PFSK-1 (cell line): ENCODE data around the gene CDK6.

Experiments
- FOXP2 ChIP-seq: optimal IDR thresholded peaks from 2 replicates; pipeline ENCODE3; 2011; ENCODE audit warnings: borderline replicate concordance, control low read depth, inconsistent platforms; ENCODE audit not compliant: insufficient read depth; ENCODE audit errors: extremely low read length, extremely low read depth
- POLR2AphosphoS5 ChIP-seq: IDR thresholded peaks from 2 replicates; pipeline ENCODE4 v1.6.1; 2012; ENCODE audit warnings: low read depth, mild to moderate bottlenecking, control low read depth, low read length, moderate library complexity
- SIN3A ChIP-seq: IDR thresholded peaks from 2 replicates; pipeline ENCODE4 v1.6.1; 2012; ENCODE audit warnings: mild to moderate bottlenecking, low read length, moderate library complexity, borderline replicate concordance; ENCODE audit not compliant: insufficient read depth
- TAF1 ChIP-seq: IDR thresholded peaks from 2 replicates; pipeline ENCODE4 v1.6.1; 2012; ENCODE audit warnings: low read length, control low read depth, borderline replicate concordance; ENCODE audit not compliant: insufficient read depth
- TF ChIP-seq, protein P1 (sequence below), 2 experiments: IDR thresholded peaks; 2 replicates each; pipeline versions ENCODE4 v1.6.1 to v1.8.0; 2011 to 2012; ENCODE audit warnings: low read depth in 2 of 2, low read length in 2 of 2, control low read depth in 1 of 2, inconsistent platforms in 1 of 2, mild to moderate bottlenecking in 1 of 2, moderate library complexity in 1 of 2; ENCODE audit not compliant: insufficient read depth in 1 of 2

The CDK6 gene

DNA sequence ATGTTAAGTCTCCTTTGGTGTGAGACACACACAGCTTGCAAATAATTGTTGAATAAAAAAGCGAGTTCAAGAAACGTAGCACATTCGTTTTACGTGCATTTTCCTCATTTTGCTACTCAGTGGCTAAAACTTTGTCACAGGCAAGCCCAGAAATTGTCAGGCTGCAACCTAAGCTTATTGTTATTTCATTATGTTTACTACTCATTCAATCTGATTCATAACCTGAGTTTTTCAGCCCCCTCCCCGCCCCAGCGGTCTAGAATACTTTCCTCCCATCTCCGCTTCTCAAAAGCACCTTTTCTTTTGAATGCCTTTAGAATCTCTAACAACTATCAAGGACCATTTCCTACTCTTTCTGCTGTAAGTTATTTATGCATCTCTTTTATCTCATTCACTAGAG is 247.3 kb downstream of the CDK6 start:
- TF ChIP-seq, protein P1, sequence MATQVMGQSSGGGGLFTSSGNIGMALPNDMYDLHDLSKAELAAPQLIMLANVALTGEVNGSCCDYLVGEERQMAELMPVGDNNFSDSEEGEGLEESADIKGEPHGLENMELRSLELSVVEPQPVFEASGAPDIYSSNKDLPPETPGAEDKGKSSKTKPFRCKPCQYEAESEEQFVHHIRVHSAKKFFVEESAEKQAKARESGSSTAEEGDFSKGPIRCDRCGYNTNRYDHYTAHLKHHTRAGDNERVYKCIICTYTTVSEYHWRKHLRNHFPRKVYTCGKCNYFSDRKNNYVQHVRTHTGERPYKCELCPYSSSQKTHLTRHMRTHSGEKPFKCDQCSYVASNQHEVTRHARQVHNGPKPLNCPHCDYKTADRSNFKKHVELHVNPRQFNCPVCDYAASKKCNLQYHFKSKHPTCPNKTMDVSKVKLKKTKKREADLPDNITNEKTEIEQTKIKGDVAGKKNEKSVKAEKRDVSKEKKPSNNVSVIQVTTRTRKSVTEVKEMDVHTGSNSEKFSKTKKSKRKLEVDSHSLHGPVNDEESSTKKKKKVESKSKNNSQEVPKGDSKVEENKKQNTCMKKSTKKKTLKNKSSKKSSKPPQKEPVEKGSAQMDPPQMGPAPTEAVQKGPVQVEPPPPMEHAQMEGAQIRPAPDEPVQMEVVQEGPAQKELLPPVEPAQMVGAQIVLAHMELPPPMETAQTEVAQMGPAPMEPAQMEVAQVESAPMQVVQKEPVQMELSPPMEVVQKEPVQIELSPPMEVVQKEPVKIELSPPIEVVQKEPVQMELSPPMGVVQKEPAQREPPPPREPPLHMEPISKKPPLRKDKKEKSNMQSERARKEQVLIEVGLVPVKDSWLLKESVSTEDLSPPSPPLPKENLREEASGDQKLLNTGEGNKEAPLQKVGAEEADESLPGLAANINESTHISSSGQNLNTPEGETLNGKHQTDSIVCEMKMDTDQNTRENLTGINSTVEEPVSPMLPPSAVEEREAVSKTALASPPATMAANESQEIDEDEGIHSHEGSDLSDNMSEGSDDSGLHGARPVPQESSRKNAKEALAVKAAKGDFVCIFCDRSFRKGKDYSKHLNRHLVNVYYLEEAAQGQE (IDR thresholded peaks at IDR 0.05; ENCODE audit: insufficient read depth in 1 of 2, low read depth in 2 of 2, low read length in 2 of 2), result no peak
- TF ChIP-seq TAF1, result no peak
- TF ChIP-seq FOXP2, result no peak
- no peak for TF ChIP-seq SIN3A
- no peak for TF ChIP-seq POLR2AphosphoS5

DNA sequence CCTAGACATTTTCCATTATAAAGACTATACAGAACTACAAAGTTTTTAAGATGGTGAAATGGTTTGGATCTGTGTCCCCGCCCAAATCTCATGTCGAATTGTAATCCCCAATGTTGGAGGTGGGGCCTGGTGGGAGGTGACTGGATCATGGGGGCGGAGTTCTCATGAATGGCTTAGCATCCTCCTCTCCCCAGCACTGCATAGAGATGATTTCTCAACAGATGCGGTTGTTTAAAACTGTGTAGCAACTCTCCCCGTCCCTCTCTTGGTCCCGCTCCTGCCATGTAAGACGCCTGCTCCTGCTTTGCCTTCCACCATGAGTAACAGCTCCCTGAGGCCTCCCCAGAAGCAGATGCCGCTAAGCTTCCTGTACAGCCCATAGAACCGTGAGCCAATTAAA is 247.8 kb downstream of the CDK6 start:
- no peak for TF ChIP-seq TAF1

DNA sequence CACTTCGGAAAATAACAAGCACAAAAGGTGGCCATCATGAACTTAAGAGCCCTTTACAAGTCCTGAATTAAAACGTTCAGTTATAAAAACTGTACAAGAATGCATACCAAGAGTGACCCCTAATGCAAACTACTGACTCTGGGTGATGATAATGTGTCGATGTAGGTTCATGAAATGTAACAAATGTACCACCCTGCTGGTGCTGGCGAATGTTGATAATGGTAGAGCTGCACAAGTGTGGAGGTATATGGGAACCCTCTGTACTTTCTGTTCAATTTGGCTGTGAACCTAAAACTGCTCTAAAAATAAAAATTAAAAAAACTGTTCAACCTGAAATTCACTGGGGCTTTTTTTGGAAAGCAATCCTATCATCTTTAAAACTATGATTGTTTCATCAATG is 249.5 kb downstream of the CDK6 start:
- TF ChIP-seq SIN3A (no peak), POLR2AphosphoS5 (no peak), TAF1 (no peak), FOXP2 (no peak)
- TF ChIP-seq, protein P1 (IDR thresholded peaks at IDR 0.05; ENCODE audit: insufficient read depth in 1 of 2, low read depth in 2 of 2, low read length in 2 of 2), result no peak

DNA sequence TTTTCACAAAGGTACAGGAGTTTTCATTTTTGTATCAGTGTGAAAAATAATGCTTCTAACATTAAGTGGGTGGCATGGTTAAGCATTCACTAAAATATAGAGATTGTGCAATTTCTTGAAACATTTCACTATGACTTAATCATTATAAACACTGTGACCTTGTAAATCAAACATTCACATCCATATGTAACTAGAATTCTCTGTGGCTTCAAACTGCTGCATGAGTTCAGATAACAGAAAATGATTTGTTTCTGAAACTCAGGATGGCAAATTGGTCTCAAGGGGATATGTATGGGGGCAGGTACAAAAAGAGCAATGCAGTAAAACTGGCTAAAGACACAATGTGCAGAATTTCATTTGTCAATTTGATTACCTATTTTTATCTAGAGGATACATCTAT is 250.0 kb downstream of the CDK6 start:
- TF ChIP-seq FOXP2, result no peak
- TF ChIP-seq POLR2AphosphoS5, result no peak
- TF ChIP-seq, protein P1 (IDR thresholded peaks at IDR 0.05; ENCODE audit: insufficient read depth in 1 of 2, low read depth in 2 of 2, low read length in 2 of 2), result no peak
- no peak for TF ChIP-seq TAF1
- TF ChIP-seq SIN3A, result no peak

DNA sequence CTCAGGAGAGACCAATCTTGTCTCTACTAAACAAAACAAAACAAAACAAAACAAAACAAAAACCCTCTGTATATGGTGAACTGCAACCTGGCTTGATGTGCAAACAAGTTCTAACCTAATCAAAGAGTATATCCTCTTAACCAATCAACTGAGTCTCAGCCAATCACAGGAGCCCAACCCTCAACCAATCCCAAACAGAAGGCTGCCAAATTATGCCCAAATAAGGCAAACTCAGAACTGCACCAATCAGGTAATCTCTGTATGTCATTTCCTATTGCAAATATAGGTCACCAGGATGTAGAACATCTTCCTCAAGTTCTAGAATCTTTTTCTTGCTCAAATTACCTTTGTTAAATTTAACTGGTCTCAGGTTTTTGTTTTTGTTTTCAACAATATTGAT is 251.4 kb downstream of the CDK6 start:
- TF ChIP-seq SIN3A (no peak), FOXP2 (no peak)

DNA sequence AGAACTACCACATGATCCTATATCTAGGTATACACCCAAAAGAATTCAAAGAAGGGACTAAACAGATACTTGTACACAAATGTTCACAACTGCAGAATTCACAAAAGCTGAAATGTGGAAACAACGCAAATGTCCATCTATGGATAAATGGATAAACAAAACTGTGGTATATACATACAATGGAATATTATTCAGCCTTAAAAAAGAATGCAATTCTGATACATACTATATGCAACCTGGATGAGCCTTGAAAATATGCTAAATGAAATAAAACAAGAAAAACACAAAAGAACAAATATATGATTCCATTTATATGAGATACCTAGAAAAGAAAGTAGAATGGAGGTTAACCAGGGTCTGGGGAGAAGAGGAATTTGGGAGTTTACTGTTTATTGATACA is 253.4 kb downstream of the CDK6 start:
- TF ChIP-seq, protein P1 (IDR thresholded peaks at IDR 0.05; ENCODE audit: insufficient read depth in 1 of 2, low read depth in 2 of 2, low read length in 2 of 2), result no peak
- TF ChIP-seq POLR2AphosphoS5 (no peak), FOXP2 (no peak), SIN3A (no peak), TAF1 (no peak)
